ENCODE results near the gene ANKRD40CL. TPM values are rescaled to one million over a fixed set of nuclear protein-coding genes. Genes with fewer than 3 reads are reported as not detected.

Gene ANKRD40CL
- total RNA-seq, 2 experiments from 2014 or later = not detected

DNA sequence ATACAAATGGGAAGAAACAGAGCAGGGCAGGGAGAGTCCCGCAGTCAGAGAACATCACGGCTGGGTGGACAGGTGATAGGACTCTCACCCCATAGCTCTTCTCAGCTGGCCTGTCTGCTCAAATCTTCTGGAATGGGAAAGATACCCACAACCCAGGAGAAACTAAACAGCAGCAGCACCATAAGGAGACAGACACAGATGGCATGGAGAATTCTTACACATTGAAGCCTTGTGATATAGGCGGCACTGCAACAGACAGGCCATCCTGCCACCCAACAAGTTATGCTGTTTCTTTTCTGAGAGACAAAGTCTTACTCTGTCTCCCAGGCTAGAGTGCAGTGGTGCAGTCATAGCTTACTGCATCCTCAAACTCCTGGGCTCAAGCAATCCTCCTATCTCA, 8.6 kb upstream of the ANKRD40CL start:
- H3K4me3 Mint-ChIP-seq = no peak overlapping the region
- ATAC-seq (ENCODE audit: poor library complexity) (no peak), DNase-seq (peak in 1 of 14 experiments; percentile 6)
- H3K4me1 Mint-ChIP-seq (ENCODE audit: low read depth) = peaks cover 28% of the 10 kb centered on the region
- Histone ChIP-seq H3K4me3 (ENCODE audit: low read length) (no peak overlapping the region), H3K4me1 (ENCODE audit: insufficient read depth, low read length) (peaks cover 20% of the 10 kb centered on the region), H3K27me3 (ENCODE audit: control insufficient read depth in 1 of 2, insufficient read depth in 2 of 2, low read length in 2 of 2) (no peaks in the 10 kb centered on the region), H3K36me3 (ENCODE audit: insufficient read depth, low read length) (no peaks in the 10 kb centered on the region), H3K27ac (ENCODE audit: low read depth in 1 of 2, low read length in 2 of 2) (no peak overlapping the region), H3K9me3 (ENCODE audit: control insufficient read depth in 1 of 2, insufficient read depth in 1 of 2, low read length in 2 of 2) (no peaks in the 10 kb centered on the region)
- TF ChIP-seq, protein P1, sequence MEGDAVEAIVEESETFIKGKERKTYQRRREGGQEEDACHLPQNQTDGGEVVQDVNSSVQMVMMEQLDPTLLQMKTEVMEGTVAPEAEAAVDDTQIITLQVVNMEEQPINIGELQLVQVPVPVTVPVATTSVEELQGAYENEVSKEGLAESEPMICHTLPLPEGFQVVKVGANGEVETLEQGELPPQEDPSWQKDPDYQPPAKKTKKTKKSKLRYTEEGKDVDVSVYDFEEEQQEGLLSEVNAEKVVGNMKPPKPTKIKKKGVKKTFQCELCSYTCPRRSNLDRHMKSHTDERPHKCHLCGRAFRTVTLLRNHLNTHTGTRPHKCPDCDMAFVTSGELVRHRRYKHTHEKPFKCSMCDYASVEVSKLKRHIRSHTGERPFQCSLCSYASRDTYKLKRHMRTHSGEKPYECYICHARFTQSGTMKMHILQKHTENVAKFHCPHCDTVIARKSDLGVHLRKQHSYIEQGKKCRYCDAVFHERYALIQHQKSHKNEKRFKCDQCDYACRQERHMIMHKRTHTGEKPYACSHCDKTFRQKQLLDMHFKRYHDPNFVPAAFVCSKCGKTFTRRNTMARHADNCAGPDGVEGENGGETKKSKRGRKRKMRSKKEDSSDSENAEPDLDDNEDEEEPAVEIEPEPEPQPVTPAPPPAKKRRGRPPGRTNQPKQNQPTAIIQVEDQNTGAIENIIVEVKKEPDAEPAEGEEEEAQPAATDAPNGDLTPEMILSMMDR (IDR thresholded peaks at IDR 0.05) = no peak
- no peak overlapping the region for H3K27ac Mint-ChIP-seq
- POLR2A ChIA-PET = no interaction called here
- intact Hi-C loops (cut with DNase I, micrococcal nuclease) = no loop called here
- no peaks in the 10 kb centered on the region for H3K27me3 Mint-ChIP-seq
- CTCF ChIA-PET = no interaction called here
- no peaks in the 10 kb centered on the region for H3K9me3 Mint-ChIP-seq
- no peaks in the 10 kb centered on the region for H3K36me3 Mint-ChIP-seq (ENCODE audit: low read depth)

DNA sequence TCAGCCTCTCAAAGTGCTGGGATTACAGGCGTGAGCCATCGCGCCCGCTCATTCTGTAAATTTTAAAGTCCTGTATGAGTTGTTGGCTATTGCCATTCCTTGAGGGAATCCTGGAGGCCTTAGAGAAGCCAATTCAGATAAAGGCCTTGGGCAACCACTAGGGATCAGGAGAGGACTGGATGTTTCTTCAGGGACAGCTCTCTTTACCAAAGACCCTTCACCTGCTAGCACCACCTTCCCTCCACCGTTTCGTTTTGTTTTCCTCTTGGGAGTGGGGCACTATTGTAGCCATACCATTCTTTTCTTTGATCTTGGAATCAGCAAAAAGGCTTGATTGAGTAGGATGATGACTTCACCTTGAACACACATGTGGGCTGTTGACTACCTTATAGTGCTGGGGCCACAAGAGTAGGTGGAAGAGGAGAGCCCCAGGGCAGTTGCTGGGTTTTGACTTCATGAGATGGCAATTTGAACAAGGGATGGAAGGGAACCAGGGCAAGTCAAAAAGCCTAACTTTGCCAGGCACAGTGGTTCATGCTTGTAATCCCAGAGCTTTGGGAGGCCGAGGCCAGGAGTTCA, 7.0 kb upstream of the ANKRD40CL start:
- Histone ChIP-seq H3K27me3 (ENCODE audit: control insufficient read depth in 1 of 2, insufficient read depth in 2 of 2, low read length in 2 of 2) (no peaks in the 10 kb centered on the region), H3K4me3 (ENCODE audit: low read length) (no peak overlapping the region), H3K4me1 (ENCODE audit: insufficient read depth, low read length) (peaks cover 4% of the 10 kb centered on the region), H3K27ac (ENCODE audit: low read depth in 1 of 2, low read length in 2 of 2) (no peak overlapping the region), H3K36me3 (ENCODE audit: insufficient read depth, low read length) (no peaks in the 10 kb centered on the region), H3K9me3 (ENCODE audit: control insufficient read depth in 1 of 2, insufficient read depth in 1 of 2, low read length in 2 of 2) (no peaks in the 10 kb centered on the region)
- H3K4me1 Mint-ChIP-seq (ENCODE audit: low read depth) = peaks cover 16% of the 10 kb centered on the region
- intact Hi-C loops (cut with DNase I, micrococcal nuclease) = no loop called here
- no peaks in the 10 kb centered on the region for H3K27me3 Mint-ChIP-seq
- H3K4me3 Mint-ChIP-seq = no peak overlapping the region
- H3K27ac Mint-ChIP-seq = no peak overlapping the region
- no peaks in the 10 kb centered on the region for H3K36me3 Mint-ChIP-seq (ENCODE audit: low read depth)
- CTCF ChIA-PET = no interaction called here
- no peak for ATAC-seq (ENCODE audit: poor library complexity)
- peak in 1 of 14 experiments; percentile 5 for DNase-seq
- TF ChIP-seq, protein P1 (IDR thresholded peaks at IDR 0.05) = no peak
- POLR2A ChIA-PET = interaction anchor here (0.6 kb wide), 1 partner anchor 57 kb away, joined by 3 read pairs; no protein-coding TSS in a partner anchor
- no peaks in the 10 kb centered on the region for H3K9me3 Mint-ChIP-seq

DNA sequence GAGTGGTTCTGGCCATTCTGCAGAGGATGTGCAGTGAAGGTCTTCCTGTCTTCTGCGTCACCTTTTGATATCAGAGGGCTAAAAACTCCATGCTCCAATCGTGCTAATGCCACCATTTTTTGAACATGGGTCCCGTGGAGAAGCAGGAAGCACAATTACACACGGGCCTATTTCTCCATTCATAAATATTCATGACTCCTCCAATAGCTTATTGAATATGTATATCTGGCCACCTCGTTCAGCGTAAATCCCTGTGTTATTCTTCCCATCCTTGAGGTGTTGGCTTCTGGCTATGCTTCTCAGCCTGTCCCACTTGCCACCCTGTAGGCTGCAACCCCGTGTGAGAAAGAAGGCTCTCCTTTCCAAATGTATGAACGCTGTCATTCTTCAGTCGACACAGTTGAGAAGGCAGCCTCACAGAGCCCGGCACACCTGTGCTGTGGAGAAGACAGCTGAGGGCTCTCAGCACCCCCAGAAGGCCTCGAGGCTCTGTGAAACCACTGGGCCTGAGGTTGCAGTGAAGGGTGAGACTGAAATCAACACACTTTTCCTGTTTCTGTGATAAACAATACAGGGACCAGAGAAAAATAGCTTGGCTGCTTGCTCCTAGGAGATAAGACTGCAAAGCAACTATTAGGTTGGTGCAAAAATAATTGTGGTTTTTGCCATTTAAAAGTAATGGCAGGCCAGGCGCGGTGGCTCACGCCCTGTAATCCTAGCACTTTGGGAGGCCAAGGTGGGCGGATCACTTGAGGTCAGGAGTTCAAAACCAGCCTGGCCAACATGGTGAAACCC, 4.9 kb upstream of the ANKRD40CL start:
- Histone ChIP-seq H3K9me3 (ENCODE audit: control insufficient read depth in 1 of 2, insufficient read depth in 1 of 2, low read length in 2 of 2) (no peaks in the 10 kb centered on the region), H3K27ac (ENCODE audit: low read depth in 1 of 2, low read length in 2 of 2) (no peak overlapping the region), H3K4me1 (ENCODE audit: insufficient read depth, low read length) (no peaks in the 10 kb centered on the region), H3K36me3 (ENCODE audit: insufficient read depth, low read length) (no peaks in the 10 kb centered on the region), H3K27me3 (ENCODE audit: control insufficient read depth in 1 of 2, insufficient read depth in 2 of 2, low read length in 2 of 2) (no peaks in the 10 kb centered on the region), H3K4me3 (ENCODE audit: low read length) (no peak overlapping the region)
- ATAC-seq (ENCODE audit: poor library complexity) = no peak
- Mint-ChIP-seq H3K4me1 (ENCODE audit: low read depth) (peaks cover 6% of the 10 kb centered on the region), H3K4me3 (no peak overlapping the region), H3K36me3 (ENCODE audit: low read depth) (no peaks in the 10 kb centered on the region), H3K9me3 (no peaks in the 10 kb centered on the region), H3K27ac (no peak overlapping the region), H3K27me3 (no peaks in the 10 kb centered on the region)
- CTCF ChIA-PET = interaction anchor here (0.9 kb wide), 1 partner anchor 11 kb away, joined by 4 read pairs; no protein-coding TSS in a partner anchor
- intact Hi-C loops (cut with DNase I, micrococcal nuclease) = no loop called here
- TF ChIP-seq, protein P1 (IDR thresholded peaks at IDR 0.05) = no peak
- DNase-seq = peak in 1 of 14 experiments; percentile 4
- POLR2A ChIA-PET = no interaction called here
